ENCODE data around the gene ADAMTSL1.

The ADAMTSL1 gene

DNA sequence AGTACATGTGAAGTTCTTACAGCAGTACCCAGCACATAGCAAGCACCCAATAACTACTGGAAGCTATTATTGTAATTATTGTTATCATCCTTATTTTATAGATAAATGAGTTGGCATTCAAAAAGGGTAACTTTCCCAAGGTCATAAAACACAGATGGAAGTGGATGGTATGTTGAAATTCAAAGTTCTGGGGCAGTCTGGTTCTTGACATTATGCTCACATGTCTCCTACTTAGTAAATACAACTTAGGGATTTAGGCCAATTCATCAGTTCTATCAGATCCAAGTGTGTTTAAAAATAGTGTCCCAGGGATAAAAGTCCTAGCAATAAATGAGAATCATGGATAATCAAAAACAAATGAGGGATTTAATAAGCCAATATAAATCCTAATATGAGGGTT is 265.2 kb downstream of the ADAMTSL1 start:
- H3K36me3 ChIP-seq (replicated peaks; ENCODE audit: low read depth, low read length): no peaks in the 10 kb centered on the region
- no peaks in the 10 kb centered on the region for H3K9me3 ChIP-seq (ENCODE audit: insufficient read depth, low read length)
- no peak overlapping the region for H3K4me2 ChIP-seq (ENCODE audit: low read length)
- H3K4me3 ChIP-seq (ENCODE audit: low read length): no peak overlapping the region
- no peak overlapping the region for H2AFZ ChIP-seq (ENCODE audit: low read depth, low read length)
- no peak overlapping the region for H3K9ac ChIP-seq (ENCODE audit: low read length)
- no peaks in the 10 kb centered on the region for H4K20me1 ChIP-seq (ENCODE audit: insufficient read depth, low read length)
- no peak overlapping the region for H3K27ac ChIP-seq (ENCODE audit: low read length)
- no peaks in the 10 kb centered on the region for H3K79me2 ChIP-seq (ENCODE audit: low read length)
- peaks cover under 1% of the 10 kb centered on the region; the same call in 1 of the 2 replicates for H3K4me1 ChIP-seq (ENCODE audit: low read length)
- H3K27me3 ChIP-seq (ENCODE audit: low read depth, low read length): no peaks in the 10 kb centered on the region
- TF ChIP-seq, protein P1, sequence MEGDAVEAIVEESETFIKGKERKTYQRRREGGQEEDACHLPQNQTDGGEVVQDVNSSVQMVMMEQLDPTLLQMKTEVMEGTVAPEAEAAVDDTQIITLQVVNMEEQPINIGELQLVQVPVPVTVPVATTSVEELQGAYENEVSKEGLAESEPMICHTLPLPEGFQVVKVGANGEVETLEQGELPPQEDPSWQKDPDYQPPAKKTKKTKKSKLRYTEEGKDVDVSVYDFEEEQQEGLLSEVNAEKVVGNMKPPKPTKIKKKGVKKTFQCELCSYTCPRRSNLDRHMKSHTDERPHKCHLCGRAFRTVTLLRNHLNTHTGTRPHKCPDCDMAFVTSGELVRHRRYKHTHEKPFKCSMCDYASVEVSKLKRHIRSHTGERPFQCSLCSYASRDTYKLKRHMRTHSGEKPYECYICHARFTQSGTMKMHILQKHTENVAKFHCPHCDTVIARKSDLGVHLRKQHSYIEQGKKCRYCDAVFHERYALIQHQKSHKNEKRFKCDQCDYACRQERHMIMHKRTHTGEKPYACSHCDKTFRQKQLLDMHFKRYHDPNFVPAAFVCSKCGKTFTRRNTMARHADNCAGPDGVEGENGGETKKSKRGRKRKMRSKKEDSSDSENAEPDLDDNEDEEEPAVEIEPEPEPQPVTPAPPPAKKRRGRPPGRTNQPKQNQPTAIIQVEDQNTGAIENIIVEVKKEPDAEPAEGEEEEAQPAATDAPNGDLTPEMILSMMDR (IDR thresholded peaks at IDR 0.05; ENCODE audit: low read depth, low read length): no peak
- TF ChIP-seq EZH2phosphoT487 (IDR thresholded peaks at IDR 0.05; ENCODE audit: low read depth): no peak

- H2AFZ ChIP-seq (ENCODE audit: low read depth, low read length): no peak overlapping the region
- TF ChIP-seq, protein P1 (IDR thresholded peaks at IDR 0.05; ENCODE audit: low read depth, low read length): no peak
- no peak for TF ChIP-seq EZH2phosphoT487 (IDR thresholded peaks at IDR 0.05; ENCODE audit: low read depth)
- no peaks in the 10 kb centered on the region for H3K9me3 ChIP-seq (ENCODE audit: insufficient read depth, low read length)
- H4K20me1 ChIP-seq (ENCODE audit: insufficient read depth, low read length): no peaks in the 10 kb centered on the region
- H3K27me3 ChIP-seq (ENCODE audit: low read depth, low read length): no peaks in the 10 kb centered on the region
- H3K79me2 ChIP-seq (ENCODE audit: low read length): no peaks in the 10 kb centered on the region
- no peak overlapping the region for H3K4me3 ChIP-seq (ENCODE audit: low read length)
- no peak overlapping the region for H3K9ac ChIP-seq (ENCODE audit: low read length)
- no peak overlapping the region for H3K27ac ChIP-seq (ENCODE audit: low read length)
- no peaks in the 10 kb centered on the region for H3K4me1 ChIP-seq (ENCODE audit: low read length)
- H3K36me3 ChIP-seq (replicated peaks; ENCODE audit: low read depth, low read length): no peaks in the 10 kb centered on the region
- H3K4me2 ChIP-seq (ENCODE audit: low read length): no peak overlapping the region
Observed at GRCh38 chr9:18739641-18740318, 265.8 kb downstream of the ADAMTSL1 start.

GRCh38 chr9:18741359-18741758 is 267.4 kb downstream of the ADAMTSL1 start:
- no peaks in the 10 kb centered on the region for H3K9me3 ChIP-seq (ENCODE audit: insufficient read depth, low read length)
- H3K79me2 ChIP-seq (ENCODE audit: low read length): no peaks in the 10 kb centered on the region
- no peaks in the 10 kb centered on the region for H3K36me3 ChIP-seq (replicated peaks; ENCODE audit: low read depth, low read length)
- H3K4me1 ChIP-seq (ENCODE audit: low read length): no peaks in the 10 kb centered on the region
- TF ChIP-seq EZH2phosphoT487 (IDR thresholded peaks at IDR 0.05; ENCODE audit: low read depth): no peak
- TF ChIP-seq, protein P1 (IDR thresholded peaks at IDR 0.05; ENCODE audit: low read depth, low read length): no peak
- no peak overlapping the region for H2AFZ ChIP-seq (ENCODE audit: low read depth, low read length)
- H3K4me3 ChIP-seq (ENCODE audit: low read length): no peak overlapping the region
- H3K27ac ChIP-seq (ENCODE audit: low read length): no peak overlapping the region
- H3K9ac ChIP-seq (ENCODE audit: low read length): no peak overlapping the region
- H4K20me1 ChIP-seq (ENCODE audit: insufficient read depth, low read length): no peaks in the 10 kb centered on the region
- H3K4me2 ChIP-seq (ENCODE audit: low read length): no peak overlapping the region
- no peaks in the 10 kb centered on the region for H3K27me3 ChIP-seq (ENCODE audit: low read depth, low read length)

GRCh38 chr9:18741945-18742344 is 268.0 kb downstream of the ADAMTSL1 start:
- Histone ChIP-seq H3K79me2 (ENCODE audit: low read length) (no peaks in the 10 kb centered on the region), H3K4me3 (ENCODE audit: low read length) (no peak overlapping the region), H3K4me2 (ENCODE audit: low read length) (no peak overlapping the region), H3K27ac (ENCODE audit: low read length) (no peak overlapping the region), H3K9me3 (ENCODE audit: insufficient read depth, low read length) (no peaks in the 10 kb centered on the region), H3K36me3 (replicated peaks; ENCODE audit: low read depth, low read length) (no peaks in the 10 kb centered on the region), H4K20me1 (ENCODE audit: insufficient read depth, low read length) (no peaks in the 10 kb centered on the region), H3K9ac (ENCODE audit: low read length) (no peak overlapping the region), H3K27me3 (ENCODE audit: low read depth, low read length) (no peaks in the 10 kb centered on the region), H2AFZ (ENCODE audit: low read depth, low read length) (no peak overlapping the region), H3K4me1 (ENCODE audit: low read length) (no peaks in the 10 kb centered on the region)
- TF ChIP-seq EZH2phosphoT487 (IDR thresholded peaks at IDR 0.05; ENCODE audit: low read depth): no peak
- TF ChIP-seq, protein P1 (IDR thresholded peaks at IDR 0.05; ENCODE audit: low read depth, low read length): no peak

Measured in OCI-LY3 (cell line).